ENCODE measurements around the gene PHLDA2. TPM values are rescaled to one million over a fixed set of nuclear protein-coding genes. Genes with fewer than 3 reads are reported as not detected.

PHLDA2 gene
- polyA plus RNA-seq, 1 donor (not counting 4 experiments of a cell fraction or from before 2014, with no cell fraction given), result 24.3 TPM

DNA sequence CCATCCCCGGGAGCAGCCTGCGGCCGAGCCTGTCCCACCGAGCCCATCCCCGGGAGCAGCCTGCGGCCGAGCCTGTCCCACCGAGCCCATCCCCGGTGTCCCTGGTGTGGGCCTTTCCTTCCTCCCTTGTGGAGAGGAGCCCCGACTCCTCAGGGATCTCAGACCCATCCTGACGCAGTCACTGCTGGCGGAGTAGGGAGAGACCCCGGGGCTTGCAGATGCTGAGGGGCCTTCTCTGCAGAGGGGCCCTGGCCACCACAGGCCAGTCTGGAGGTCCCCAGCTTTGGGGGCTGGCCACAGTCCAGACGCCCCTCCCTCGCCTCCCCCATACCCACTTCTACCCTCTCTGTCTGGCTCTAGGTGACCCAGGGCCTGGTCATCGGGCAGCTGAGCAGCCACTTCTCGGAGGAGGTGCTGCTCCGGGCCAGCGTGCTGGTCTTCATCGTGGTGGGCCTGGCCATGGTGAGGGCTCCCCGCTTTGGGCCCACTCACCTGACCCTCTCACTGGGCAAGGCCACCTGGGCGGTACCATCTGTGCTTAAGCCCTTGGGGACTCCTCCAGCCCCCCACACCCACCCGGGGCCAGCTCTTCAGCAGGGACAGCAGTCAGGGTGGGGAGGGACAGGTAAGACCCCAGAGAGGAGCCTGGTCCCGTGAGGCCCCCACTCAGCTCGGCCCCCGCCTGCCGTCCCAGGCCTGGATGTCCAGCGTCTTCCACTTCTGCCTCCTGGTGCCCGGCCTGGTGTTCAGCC lies 7.3 kb downstream of the PHLDA2 start:
- H3K9me1 ChIP-seq (ENCODE audit: control insufficient read depth, extremely low read depth, insufficient read depth, low read length), result no peaks in the 10 kb centered on the region
- DNase-seq (ENCODE audit: low read depth, low spot score) (no peak), FAIRE-seq (no peak)
- TF ChIP-seq EZH2 (IDR thresholded peaks at IDR 0.05; ENCODE audit: low read length), result no peak
- TF ChIP-seq, protein P1, sequence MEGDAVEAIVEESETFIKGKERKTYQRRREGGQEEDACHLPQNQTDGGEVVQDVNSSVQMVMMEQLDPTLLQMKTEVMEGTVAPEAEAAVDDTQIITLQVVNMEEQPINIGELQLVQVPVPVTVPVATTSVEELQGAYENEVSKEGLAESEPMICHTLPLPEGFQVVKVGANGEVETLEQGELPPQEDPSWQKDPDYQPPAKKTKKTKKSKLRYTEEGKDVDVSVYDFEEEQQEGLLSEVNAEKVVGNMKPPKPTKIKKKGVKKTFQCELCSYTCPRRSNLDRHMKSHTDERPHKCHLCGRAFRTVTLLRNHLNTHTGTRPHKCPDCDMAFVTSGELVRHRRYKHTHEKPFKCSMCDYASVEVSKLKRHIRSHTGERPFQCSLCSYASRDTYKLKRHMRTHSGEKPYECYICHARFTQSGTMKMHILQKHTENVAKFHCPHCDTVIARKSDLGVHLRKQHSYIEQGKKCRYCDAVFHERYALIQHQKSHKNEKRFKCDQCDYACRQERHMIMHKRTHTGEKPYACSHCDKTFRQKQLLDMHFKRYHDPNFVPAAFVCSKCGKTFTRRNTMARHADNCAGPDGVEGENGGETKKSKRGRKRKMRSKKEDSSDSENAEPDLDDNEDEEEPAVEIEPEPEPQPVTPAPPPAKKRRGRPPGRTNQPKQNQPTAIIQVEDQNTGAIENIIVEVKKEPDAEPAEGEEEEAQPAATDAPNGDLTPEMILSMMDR (optimal IDR thresholded peaks at IDR 0.05 in 1 of 3, IDR thresholded peaks at IDR 0.05 in 1 of 3, conservative IDR thresholded peaks at IDR 0.05 in 1 of 3; ENCODE audit: extremely low read depth in 1 of 3, insufficient read depth in 2 of 3, low read length in 3 of 3), result no peak
- no peak overlapping the region for H3K4me2 ChIP-seq (ENCODE audit: control insufficient read depth, extremely low read depth, insufficient read depth, low read depth, low read length)
- no peaks in the 10 kb centered on the region for H3K27me3 ChIP-seq (ENCODE audit: control insufficient read depth, extremely low read depth, insufficient read depth, low read length)
- H3K9me3 ChIP-seq (ENCODE audit: control insufficient read depth, low read depth, low read length), result no peaks in the 10 kb centered on the region
- H3K4me3 ChIP-seq (ENCODE audit: control insufficient read depth in 2 of 3, extremely low read depth in 1 of 3, insufficient read depth in 2 of 3, low read depth in 1 of 3, low read length in 3 of 3), result no peak overlapping the region
- no peak overlapping the region for H2AFZ ChIP-seq (ENCODE audit: control insufficient read depth, low read length)
- no peaks in the 10 kb centered on the region for H4K20me1 ChIP-seq (ENCODE audit: control insufficient read depth, extremely low read depth, insufficient read depth, low read length)
- peaks cover 0 to under 1% of the 10 kb centered on the region in 2 experiments for H3K36me3 ChIP-seq (ENCODE audit: control insufficient read depth in 2 of 2, extremely low read depth in 1 of 2, insufficient read depth in 2 of 2, low read length in 2 of 2)
- dilution Hi-C loops (cut with MboI; ENCODE audit: extremely low pct_ligation_motif_present, low sequenced_read_pairs), result no loop called here
- no peaks in the 10 kb centered on the region for H3K4me1 ChIP-seq (ENCODE audit: control insufficient read depth, extremely low read depth, insufficient read depth, low read length)
- no peak overlapping the region for H3K9ac ChIP-seq (ENCODE audit: control insufficient read depth, extremely low read depth, insufficient read depth, low read length)
- no peak overlapping the region for H3K27ac ChIP-seq (ENCODE audit: control insufficient read depth, insufficient read depth, low read length)
- H3K79me2 ChIP-seq (ENCODE audit: control insufficient read depth, insufficient read depth, low read length), result peaks cover 4% of the 10 kb centered on the region

DNA sequence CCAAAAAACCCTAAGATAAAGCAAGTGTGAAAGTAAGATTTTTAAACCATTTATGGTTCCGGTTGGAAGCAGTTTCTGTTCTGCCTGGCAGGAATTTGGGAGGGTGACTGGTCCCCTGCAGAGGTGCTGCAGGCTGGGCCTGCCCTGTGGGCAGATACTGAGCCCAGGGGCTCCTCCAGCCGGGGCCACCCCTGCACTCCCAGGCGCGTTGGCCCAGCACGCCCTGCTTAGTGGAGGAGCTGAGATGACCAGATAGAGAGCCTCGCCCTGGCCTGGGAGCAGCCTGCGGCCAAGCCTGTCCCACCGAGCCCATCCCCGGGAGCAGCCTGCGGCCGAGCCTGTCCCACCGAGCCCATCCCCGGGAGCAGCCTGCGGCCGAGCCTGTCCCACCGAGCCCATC lies 8.0 kb downstream of the PHLDA2 start:
- FAIRE-seq, result no peak
- no peak overlapping the region for H2AFZ ChIP-seq (ENCODE audit: control insufficient read depth, low read length)
- no peaks in the 10 kb centered on the region for H3K36me3 ChIP-seq (ENCODE audit: control insufficient read depth in 2 of 2, extremely low read depth in 1 of 2, insufficient read depth in 2 of 2, low read length in 2 of 2)
- no peaks in the 10 kb centered on the region for H4K20me1 ChIP-seq (ENCODE audit: control insufficient read depth, extremely low read depth, insufficient read depth, low read length)
- DNase-seq (ENCODE audit: low read depth, low spot score), result no peak
- H3K27me3 ChIP-seq (ENCODE audit: control insufficient read depth, extremely low read depth, insufficient read depth, low read length), result no peaks in the 10 kb centered on the region
- no peak overlapping the region for H3K9ac ChIP-seq (ENCODE audit: control insufficient read depth, extremely low read depth, insufficient read depth, low read length)
- H3K9me1 ChIP-seq (ENCODE audit: control insufficient read depth, extremely low read depth, insufficient read depth, low read length), result no peaks in the 10 kb centered on the region
- H3K4me3 ChIP-seq (ENCODE audit: control insufficient read depth in 2 of 3, extremely low read depth in 1 of 3, insufficient read depth in 2 of 3, low read depth in 1 of 3, low read length in 3 of 3), result no peak overlapping the region
- H3K4me2 ChIP-seq (ENCODE audit: control insufficient read depth, extremely low read depth, insufficient read depth, low read depth, low read length), result no peak overlapping the region
- H3K9me3 ChIP-seq (ENCODE audit: control insufficient read depth, low read depth, low read length), result no peaks in the 10 kb centered on the region
- dilution Hi-C loops (cut with MboI; ENCODE audit: extremely low pct_ligation_motif_present, low sequenced_read_pairs), result no loop called here
- no peak for TF ChIP-seq EZH2 (IDR thresholded peaks at IDR 0.05; ENCODE audit: low read length)
- TF ChIP-seq, protein P1 (optimal IDR thresholded peaks at IDR 0.05 in 1 of 3, IDR thresholded peaks at IDR 0.05 in 1 of 3, conservative IDR thresholded peaks at IDR 0.05 in 1 of 3; ENCODE audit: extremely low read depth in 1 of 3, insufficient read depth in 2 of 3, low read length in 3 of 3), result no peak
- H3K4me1 ChIP-seq (ENCODE audit: control insufficient read depth, extremely low read depth, insufficient read depth, low read length), result no peaks in the 10 kb centered on the region
- no peak overlapping the region for H3K27ac ChIP-seq (ENCODE audit: control insufficient read depth, insufficient read depth, low read length)
- H3K79me2 ChIP-seq (ENCODE audit: control insufficient read depth, insufficient read depth, low read length), result no peaks in the 10 kb centered on the region

Measured in keratinocyte (primary cell).